HepG2 (cell line): ENCODE results near the gene ZNF500. TPM values are rescaled to one million over a fixed set of nuclear protein-coding genes. Genes with fewer than 3 reads are reported as not detected.

Source experiments
- CEBPG ChIP-seq: IDR thresholded peaks from 2 replicates; pipeline ENCODE4 v1.6.1; 2016
- CENPBD1 ChIP-seq: sonication (generic); formaldehyde crosslinking; IDR thresholded peaks from 2 replicates; pipeline ENCODE4 v1.8.0; 2022; ENCODE audit warnings: missing genetic modification reagents, low read depth, mild to moderate bottlenecking, borderline replicate concordance
- JUN ChIP-seq: sonication (generic); formaldehyde crosslinking; IDR thresholded peaks from 2 replicates; pipeline ENCODE4 v1.4.0; 2020; ENCODE audit warnings: mild to moderate bottlenecking, missing genetic modification reagents
- KIAA2018 ChIP-seq: sonication (generic); formaldehyde crosslinking; IDR thresholded peaks from 2 replicates; pipeline ENCODE4 v1.5.0; 2020; ENCODE audit warnings: mild to moderate bottlenecking, missing genetic modification reagents, borderline replicate concordance
- PREB ChIP-seq: sonication (generic); formaldehyde crosslinking; IDR thresholded peaks from 2 replicates; pipeline ENCODE4 v1.4.0; 2020; ENCODE audit warnings: missing genetic modification reagents
- RNF2 ChIP-seq: fragments of 450-650 bp; conservative IDR thresholded peaks from 2 replicates; pipeline ENCODE4 v1.6.1; 2016; ENCODE audit warnings: low read depth
- SAP130 ChIP-seq: IDR thresholded peaks from 2 replicates; pipeline ENCODE4 v1.6.1; 2016; ENCODE audit warnings: low read depth
- SMAD9 ChIP-seq: sonication (generic); formaldehyde crosslinking; IDR thresholded peaks from 2 replicates; pipeline ENCODE4 v1.5.1; 2020; ENCODE audit warnings: mild to moderate bottlenecking, missing genetic modification reagents
- ZNF407 ChIP-seq: sonication (generic); formaldehyde crosslinking; IDR thresholded peaks from one replicate; pipeline ENCODE4 v1.5.1; 2020; ENCODE audit warnings: mild to moderate bottlenecking, missing genetic modification reagents; ENCODE audit errors: not compliant biosample characterization
- ZNF644 ChIP-seq: IDR thresholded peaks from 2 replicates; pipeline ENCODE4 v1.6.1; 2016; ENCODE audit warnings: low read depth
- ZNF841 ChIP-seq: sonication (generic); formaldehyde crosslinking; IDR thresholded peaks from 2 replicates; pipeline ENCODE4 v1.8.1; 2023; ENCODE audit warnings: missing genetic modification reagents, borderline replicate concordance
- polyA plus RNA-seq, 8 experiments: library from polyadenylated mRNA; depleted of rRNA in 3 of 8; stranded (reverse) in 7 of 8; unstranded in 1 of 8; fragments of >200 nt; fragmentation: Illumina TruSeq in 4 of 8; extraction: Trizol in 4 of 8; gene quantifications; 2 replicates each; pipeline versions ENCODE4 v1.2.1 to v1.2.3, GENCODE V29; 2011 to 2016; ENCODE audit warnings: low read depth in 4 of 8, missing spikeins in 1 of 8, mixed read lengths in 1 of 8; ENCODE audit not compliant: insufficient read depth in 1 of 8
- total RNA-seq, 5 experiments: library from RNA; depleted of rRNA; stranded (reverse); fragments of >200 nt; fragmentation: Illumina TruSeq; extraction: Trizol; gene quantifications; 2 replicates each; pipeline ENCODE4 v1.2.3, GENCODE V29; 2016; ENCODE audit warnings: low read depth in 1 of 5

The ZNF500 gene
- total and polyA plus RNA-seq, 2 of the 13 experiments (the other 11 are each of a cell fraction or from before 2014, with no cell fraction given), result 6.1 to 12.2 TPM

GRCh38 chr16:4801962-4802658 is 35.1 kb upstream of the ZNF500 start, which contains the start of gene ROGDI (continued):
- TF ChIP-seq PREB (no peak), RNF2 (no peak), SAP130 (CRISPR knock-in tag) (peak; percentile 81), ZNF644 (CRISPR knock-in tag) (no peak), KIAA2018 (no peak), ZNF841 (CRISPR knock-in tag) (no peak), SMAD9 (CRISPR knock-in tag) (no peak), CEBPG (0 out of 2 replicates have a peak, but pooled peaks have one; percentile 9), ZNF407 (no peak), CENPBD1 (no peak; the same call in 1 of the 2 replicates), JUN (no peak)
